MCF 10A (cell line): Measurements from ENCODE around the gene LRMDA. TPM values are rescaled to one million over a fixed set of nuclear protein-coding genes. Genes with fewer than 3 reads are reported as not detected.

Experiments used
- BruUV-seq: library from RNA; stranded (reverse); fragments of 400-500 nt; replicated peaks from 2 replicates; lab custom pipeline; 2021; lab: Mats Ljungman, UMichigan
- CTCF ChIA-PET: fragments of 300-600 bp; sonication (Branson Sonifier 250); formaldehyde crosslinking; extraction: SDS; loops from one replicate; lab custom pipeline; 2021; ENCODE audit warnings: antibody characterized with exemption, inconsistent platforms; lab: Yijun Ruan, JAX
- POLR2A ChIA-PET: fragments of 300-600, 350-650 bp; sonication (Branson Sonifier 250); formaldehyde crosslinking; extraction: SDS; loops from one replicate; lab custom pipeline; 2020; ENCODE audit warnings: antibody characterized with exemption, inconsistent platforms; lab: Yijun Ruan, JAX
- DNase-seq: peaks from one replicate; pipeline ENCODE4 v3.0.0-alpha.2; 2018; ENCODE audit not compliant: unreplicated experiment
- H3K27ac Mint-ChIP-seq: one replicate; pipeline ENCODE4 v1.8.0; 2022; ENCODE audit warnings: mild to moderate bottlenecking, low read depth, mixed read lengths; ENCODE audit not compliant: unreplicated experiment
- H3K27me3 Mint-ChIP-seq: one replicate; pipeline ENCODE4 v1.8.0; 2022; ENCODE audit warnings: mixed read lengths; ENCODE audit not compliant: insufficient read depth, unreplicated experiment
- H3K36me3 Mint-ChIP-seq: one replicate; pipeline ENCODE4 v1.8.0; 2022; ENCODE audit warnings: mild to moderate bottlenecking, moderate library complexity, mixed read lengths; ENCODE audit not compliant: insufficient read depth, unreplicated experiment
- H3K4me1 Mint-ChIP-seq: one replicate; pipeline ENCODE4 v1.8.0; 2022; ENCODE audit warnings: mixed read lengths; ENCODE audit not compliant: insufficient read depth, unreplicated experiment
- H3K4me3 Mint-ChIP-seq: one replicate; pipeline ENCODE4 v1.8.0; 2022; ENCODE audit warnings: mild to moderate bottlenecking, moderate library complexity, mixed read lengths; ENCODE audit not compliant: unreplicated experiment
- H3K9me3 Mint-ChIP-seq: one replicate; pipeline ENCODE4 v1.8.0; 2022; ENCODE audit warnings: mixed read lengths; ENCODE audit not compliant: unreplicated experiment
- CTCF ChIP-seq: fragments of 200-600 bp; IDR thresholded peaks from one replicate; pipeline ENCODE4 v1.8.0; 2022; ENCODE audit warnings: antibody characterized with exemption, mild to moderate bottlenecking; ENCODE audit not compliant: unreplicated experiment
- intact Hi-C: fragments of 100-400 bp; cut with micrococcal nuclease; formaldehyde crosslinking; loops from 2 replicates; pipeline ENCODE4 v1.14.1; 2022
- total RNA-seq: library from RNA; stranded (reverse); gene quantifications from 2 replicates; pipeline ENCODE4 v1.2.3, GENCODE V29; 2022

LRMDA gene
- total RNA-seq, 1 experiment from 2014 or later: not detected

- Mint-ChIP-seq H3K4me3 (no peak overlapping the region), H3K4me1 (no peaks in the 10 kb centered on the region), H3K9me3 (no peaks in the 10 kb centered on the region), H3K27ac (no peak overlapping the region), H3K27me3 (peaks cover 42% of the 10 kb centered on the region), H3K36me3 (no peaks in the 10 kb centered on the region)
- intact Hi-C loops: no loop called here
- CTCF ChIA-PET: no interaction called here
- BruUV-seq: no TSS peak
- POLR2A ChIA-PET: no interaction called here
- no peak for DNase-seq
- TF ChIP-seq CTCF: no peak
Measured at GRCh38 chr10:75639736-75640135, 208.3 kb downstream of the LRMDA start.

- no peak for TF ChIP-seq CTCF
- no TSS peak for BruUV-seq
- no peak for DNase-seq
- ChIA-PET CTCF (no interaction called here), POLR2A (interaction anchor here (0.7 to 0.8 kb wide), 2 partner anchors 9 to 129 kb away, joined by 3 read pairs; no protein-coding TSS in a partner anchor)
- Mint-ChIP-seq H3K4me1 (no peaks in the 10 kb centered on the region), H3K4me3 (no peak overlapping the region), H3K27ac (no peak overlapping the region), H3K36me3 (no peaks in the 10 kb centered on the region), H3K9me3 (no peaks in the 10 kb centered on the region), H3K27me3 (peaks cover 48% of the 10 kb centered on the region)
- intact Hi-C loops: no loop called here
Measured at GRCh38 chr10:75640381-75640780, 209.0 kb downstream of the LRMDA start.

- no peaks in the 10 kb centered on the region for H3K36me3 Mint-ChIP-seq
- DNase-seq: no peak
- TF ChIP-seq CTCF: no peak
- peaks cover 52% of the 10 kb centered on the region for H3K27me3 Mint-ChIP-seq
- ChIA-PET CTCF (no interaction called here), POLR2A (interaction anchor here (0.7 to 0.8 kb wide), 2 partner anchors 10 to 128 kb away, joined by 3 read pairs; no protein-coding TSS in a partner anchor)
- no peak overlapping the region for H3K4me3 Mint-ChIP-seq
- H3K9me3 Mint-ChIP-seq: no peaks in the 10 kb centered on the region
- H3K27ac Mint-ChIP-seq: no peak overlapping the region
- no TSS peak for BruUV-seq
- no peaks in the 10 kb centered on the region for H3K4me1 Mint-ChIP-seq
- intact Hi-C loops: no loop called here
Measured at GRCh38 chr10:75640803-75641202, 209.4 kb downstream of the LRMDA start.

GRCh38 chr10:75643405-75643804 is 212.0 kb downstream of the LRMDA start:
- Mint-ChIP-seq H3K9me3 (no peaks in the 10 kb centered on the region), H3K36me3 (no peaks in the 10 kb centered on the region), H3K4me3 (no peak overlapping the region), H3K27me3 (peaks cover 56% of the 10 kb centered on the region), H3K27ac (no peak overlapping the region), H3K4me1 (no peaks in the 10 kb centered on the region)
- no TSS peak for BruUV-seq
- intact Hi-C loops: no loop called here
- no peak for TF ChIP-seq CTCF
- DNase-seq: no peak
- ChIA-PET CTCF (no interaction called here), POLR2A (no interaction called here)
